Nephron progenitor cell (in vitro differentiated cells): ENCODE results near the gene KATNBL1.

ENCODE experiments used
- DNase-seq: peaks from one replicate; pipeline ENCODE4 v3.0.0; 2021
- H3K27ac Mint-ChIP-seq: 2 replicates; pipeline ENCODE4 v1.8.0; 2021; ENCODE audit warnings: mild to moderate bottlenecking, moderate library complexity, mixed read lengths
- H3K27me3 Mint-ChIP-seq: 2 replicates; pipeline ENCODE4 v1.8.0; 2021; ENCODE audit warnings: mild to moderate bottlenecking, low read depth, mixed read lengths; ENCODE audit not compliant: poor library complexity
- H3K36me3 Mint-ChIP-seq: 2 replicates; pipeline ENCODE4 v1.8.0; 2021; ENCODE audit warnings: low read depth, mixed read lengths
- H3K4me1 Mint-ChIP-seq: 2 replicates; pipeline ENCODE4 v1.8.0; 2021; ENCODE audit warnings: mixed read lengths
- H3K4me3 Mint-ChIP-seq: 2 replicates; pipeline ENCODE4 v1.8.0; 2021; ENCODE audit warnings: mild to moderate bottlenecking, moderate library complexity, mixed read lengths
- H3K9me3 Mint-ChIP-seq: 2 replicates; pipeline ENCODE4 v1.8.0; 2021; ENCODE audit warnings: mild to moderate bottlenecking, moderate library complexity, mixed read lengths
- TF ChIP-seq, protein P1 (sequence below): fragments of 200-600 bp; sonication (generic); IDR thresholded peaks from 2 replicates; pipeline ENCODE4 v1.5.0; 2021; ENCODE audit warnings: antibody characterized with exemption

Gene KATNBL1

DNA sequence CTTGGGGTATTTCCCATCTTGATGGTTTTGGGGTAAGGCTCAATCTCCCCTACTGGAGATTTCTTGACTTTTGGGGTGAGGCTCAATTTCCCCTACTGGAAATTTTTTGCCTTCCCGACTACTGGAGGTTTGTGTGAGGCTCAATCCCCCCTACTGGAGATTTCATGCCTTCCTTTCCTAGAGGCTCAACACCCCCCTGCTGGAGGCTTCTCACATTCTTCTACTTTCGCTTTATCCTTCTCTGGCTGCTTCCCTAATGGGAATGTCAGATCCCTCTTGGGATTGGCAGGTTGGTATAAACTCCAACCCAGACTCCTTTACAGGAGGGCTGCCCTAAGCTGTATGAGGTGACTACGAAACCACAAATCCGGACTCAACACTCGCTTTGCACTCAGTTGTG lies 49.2 kb downstream of the KATNBL1 start:
- TF ChIP-seq, protein P1, sequence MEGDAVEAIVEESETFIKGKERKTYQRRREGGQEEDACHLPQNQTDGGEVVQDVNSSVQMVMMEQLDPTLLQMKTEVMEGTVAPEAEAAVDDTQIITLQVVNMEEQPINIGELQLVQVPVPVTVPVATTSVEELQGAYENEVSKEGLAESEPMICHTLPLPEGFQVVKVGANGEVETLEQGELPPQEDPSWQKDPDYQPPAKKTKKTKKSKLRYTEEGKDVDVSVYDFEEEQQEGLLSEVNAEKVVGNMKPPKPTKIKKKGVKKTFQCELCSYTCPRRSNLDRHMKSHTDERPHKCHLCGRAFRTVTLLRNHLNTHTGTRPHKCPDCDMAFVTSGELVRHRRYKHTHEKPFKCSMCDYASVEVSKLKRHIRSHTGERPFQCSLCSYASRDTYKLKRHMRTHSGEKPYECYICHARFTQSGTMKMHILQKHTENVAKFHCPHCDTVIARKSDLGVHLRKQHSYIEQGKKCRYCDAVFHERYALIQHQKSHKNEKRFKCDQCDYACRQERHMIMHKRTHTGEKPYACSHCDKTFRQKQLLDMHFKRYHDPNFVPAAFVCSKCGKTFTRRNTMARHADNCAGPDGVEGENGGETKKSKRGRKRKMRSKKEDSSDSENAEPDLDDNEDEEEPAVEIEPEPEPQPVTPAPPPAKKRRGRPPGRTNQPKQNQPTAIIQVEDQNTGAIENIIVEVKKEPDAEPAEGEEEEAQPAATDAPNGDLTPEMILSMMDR, result no peak
- Mint-ChIP-seq H3K9me3 (peaks cover 60% of the 10 kb centered on the region), H3K4me1 (peaks cover 17% of the 10 kb centered on the region), H3K27ac (no peak overlapping the region), H3K27me3 (no peaks in the 10 kb centered on the region), H3K36me3 (peaks cover 97% of the 10 kb centered on the region), H3K4me3 (no peak overlapping the region)
- no peak for DNase-seq

DNA sequence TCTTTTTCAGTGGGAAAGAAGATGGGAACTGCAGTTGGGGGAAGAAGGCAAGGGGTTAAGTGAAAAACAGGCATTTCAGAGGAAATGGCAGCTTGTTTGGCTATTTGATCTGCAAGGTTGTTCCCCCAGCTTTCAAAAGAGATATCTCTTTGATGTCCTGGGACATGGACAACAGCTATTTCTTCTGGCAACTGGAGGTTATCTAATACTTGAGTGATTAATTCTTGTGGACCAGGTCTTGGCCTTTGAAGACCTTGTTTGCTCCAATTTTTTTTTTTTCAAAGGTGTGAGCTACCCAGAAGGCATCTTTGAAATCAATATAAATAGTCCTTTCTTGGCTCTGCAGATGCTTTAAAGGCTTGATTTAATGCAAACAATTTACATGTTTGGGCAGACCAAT lies 51.5 kb downstream of the KATNBL1 start:
- Mint-ChIP-seq H3K27ac (no peak overlapping the region), H3K27me3 (no peaks in the 10 kb centered on the region), H3K36me3 (peaks cover 94% of the 10 kb centered on the region), H3K4me3 (no peak overlapping the region), H3K9me3 (peaks cover 59% of the 10 kb centered on the region), H3K4me1 (peaks cover 10% of the 10 kb centered on the region)
- TF ChIP-seq, protein P1, result no peak
- DNase-seq, result no peak

DNA sequence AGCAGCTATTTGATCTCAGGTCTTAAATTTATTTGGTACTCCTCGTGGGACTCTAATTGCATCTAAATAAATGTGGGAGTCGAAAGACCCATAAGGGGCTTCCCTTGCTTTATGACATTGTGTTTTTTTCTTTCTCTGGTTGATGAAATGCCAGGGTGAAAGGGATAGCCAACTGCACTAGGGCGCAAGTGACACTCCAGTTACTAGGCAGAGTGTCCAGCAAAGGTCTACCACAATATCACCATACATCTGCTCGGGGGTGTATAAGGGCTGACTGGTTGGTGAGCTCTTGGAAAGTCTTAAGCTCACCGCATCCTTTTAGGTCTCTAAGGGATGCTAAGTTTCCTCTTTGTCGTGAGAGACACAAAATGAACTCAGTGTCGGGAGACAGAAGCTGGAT lies 54.0 kb downstream of the KATNBL1 start:
- peaks cover 10% of the 10 kb centered on the region for H3K4me1 Mint-ChIP-seq
- no peaks in the 10 kb centered on the region for H3K27me3 Mint-ChIP-seq
- peaks cover 88% of the 10 kb centered on the region for H3K36me3 Mint-ChIP-seq
- H3K9me3 Mint-ChIP-seq, result peaks cover 35% of the 10 kb centered on the region
- TF ChIP-seq, protein P1, result no peak
- DNase-seq, result no peak
- no peak overlapping the region for H3K4me3 Mint-ChIP-seq
- no peak overlapping the region for H3K27ac Mint-ChIP-seq

DNA sequence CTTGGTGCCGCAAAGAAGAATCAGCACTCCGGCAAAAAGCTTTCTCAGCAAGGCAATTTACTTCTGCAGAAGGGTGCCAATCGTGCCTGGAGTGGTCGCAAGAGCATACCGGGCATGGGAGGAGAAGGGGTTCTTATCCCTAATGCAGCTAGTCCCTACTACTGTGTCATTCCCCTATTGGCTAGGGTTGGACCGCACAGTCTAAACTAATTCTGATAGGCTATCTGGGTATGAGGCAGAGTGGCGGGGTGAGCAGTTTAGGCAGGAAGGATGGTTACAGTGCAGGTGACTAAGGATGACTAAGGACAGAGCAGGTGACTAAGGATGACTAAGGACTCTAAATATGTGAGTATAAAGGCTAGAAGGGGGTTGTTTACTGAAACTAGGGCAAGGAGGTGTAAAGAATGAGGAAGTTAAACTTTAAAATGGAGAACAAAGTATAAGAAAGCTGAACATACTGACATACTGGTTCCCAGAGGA lies 55.1 kb downstream of the KATNBL1 start:
- peaks cover 24% of the 10 kb centered on the region for H3K9me3 Mint-ChIP-seq
- peaks cover 3% of the 10 kb centered on the region for H3K4me1 Mint-ChIP-seq
- H3K36me3 Mint-ChIP-seq, result peaks cover 88% of the 10 kb centered on the region
- no peak for DNase-seq
- no peak overlapping the region for H3K27ac Mint-ChIP-seq
- TF ChIP-seq, protein P1, result no peak
- H3K27me3 Mint-ChIP-seq, result no peaks in the 10 kb centered on the region
- H3K4me3 Mint-ChIP-seq, result no peak overlapping the region

DNA sequence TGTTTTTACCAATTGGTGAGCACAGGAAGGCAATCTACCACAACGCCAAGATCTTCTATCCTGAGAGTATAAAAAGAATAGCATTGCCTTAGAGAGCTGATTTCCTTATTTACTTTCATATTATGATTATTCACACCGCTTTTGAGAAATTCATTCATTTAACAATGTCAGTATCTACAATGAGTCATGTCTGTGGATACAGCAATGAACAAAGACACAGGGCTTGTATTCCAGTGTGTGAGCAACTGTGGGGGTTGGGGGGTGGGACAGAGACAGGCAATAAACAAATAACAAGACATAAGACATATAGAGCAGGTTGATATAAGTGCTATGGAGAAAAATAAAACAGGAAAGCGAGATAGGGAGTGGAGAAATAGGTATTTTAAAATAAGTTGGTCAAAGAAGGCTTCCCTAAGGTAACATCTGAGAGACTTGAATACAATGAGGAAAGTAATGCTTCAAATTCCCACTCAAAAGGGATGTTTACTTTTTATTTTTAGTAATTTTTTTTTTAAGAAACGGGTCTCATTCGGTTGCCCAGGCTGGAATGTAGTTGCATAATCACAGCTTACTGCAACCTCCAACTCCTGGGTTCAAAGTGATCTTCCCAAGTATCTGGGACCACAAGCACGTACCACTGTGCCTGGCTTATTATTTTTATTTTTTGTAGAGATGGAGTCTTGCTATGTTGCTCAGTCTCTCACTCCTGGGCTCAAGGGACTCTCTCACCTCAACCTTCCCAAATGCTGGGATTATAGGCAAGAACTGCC lies 62.3 kb downstream of the KATNBL1 start:
- Mint-ChIP-seq H3K27ac (peak overlapping the region; percentile 11), H3K27me3 (no peaks in the 10 kb centered on the region), H3K36me3 (peaks cover 65% of the 10 kb centered on the region), H3K4me1 (no peaks in the 10 kb centered on the region), H3K9me3 (no peaks in the 10 kb centered on the region), H3K4me3 (no peak overlapping the region)
- TF ChIP-seq, protein P1, result no peak
- DNase-seq, result no peak

DNA sequence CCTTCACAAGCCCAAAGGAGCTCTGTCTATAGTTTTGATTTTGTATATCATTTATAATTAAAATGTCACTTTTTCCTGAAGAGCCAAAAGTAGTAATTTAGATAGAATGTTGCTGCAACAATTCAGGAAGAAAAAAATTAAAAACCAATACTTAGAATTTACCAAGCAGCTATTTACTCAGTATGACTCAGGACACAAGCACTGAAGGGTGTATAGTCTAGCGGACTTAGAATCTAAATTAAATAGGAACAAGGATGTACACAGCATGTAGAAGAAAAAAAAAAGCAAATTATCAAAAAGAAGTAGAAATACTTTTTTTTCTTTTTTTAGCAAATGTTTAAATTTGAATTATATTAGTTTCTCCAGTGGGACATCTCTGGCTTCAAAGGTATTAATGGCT lies 76.4 kb downstream of the KATNBL1 start:
- no peaks in the 10 kb centered on the region for H3K4me1 Mint-ChIP-seq
- H3K27ac Mint-ChIP-seq, result peak overlapping the region; percentile 32
- no peaks in the 10 kb centered on the region for H3K9me3 Mint-ChIP-seq
- no peak overlapping the region for H3K4me3 Mint-ChIP-seq
- no peaks in the 10 kb centered on the region for H3K27me3 Mint-ChIP-seq
- H3K36me3 Mint-ChIP-seq, result peaks cover 6% of the 10 kb centered on the region
- TF ChIP-seq, protein P1, result no peak
- DNase-seq, result no peak
